NOMO-1 treated with dmso at 0.1 percent for 144 hours (cell line): ENCODE measurements around the gene SMNDC1.
"Not testable (repeated sequence)": the region's sequence is repeated elsewhere in the genome, so short reads cannot be mapped to it uniquely, and the experiment has no call there.

ENCODE experiments used
- DNase-seq: peaks from one replicate; lab custom pipeline; 2025; ENCODE audit not compliant: unreplicated experiment; lab: John Stamatoyannopoulos, UW

The SMNDC1 gene

GRCh38 chr10:110285501-110285900 lies 19.2 kb downstream of the SMNDC1 start:
- no peak for DNase-seq

GRCh38 chr10:110284262-110284661 lies 20.5 kb downstream of the SMNDC1 start:
- no peak for DNase-seq

GRCh38 chr10:110279407-110279986 lies 25.2 kb downstream of the SMNDC1 start:
- peak; percentile 55 for DNase-seq

DNA sequence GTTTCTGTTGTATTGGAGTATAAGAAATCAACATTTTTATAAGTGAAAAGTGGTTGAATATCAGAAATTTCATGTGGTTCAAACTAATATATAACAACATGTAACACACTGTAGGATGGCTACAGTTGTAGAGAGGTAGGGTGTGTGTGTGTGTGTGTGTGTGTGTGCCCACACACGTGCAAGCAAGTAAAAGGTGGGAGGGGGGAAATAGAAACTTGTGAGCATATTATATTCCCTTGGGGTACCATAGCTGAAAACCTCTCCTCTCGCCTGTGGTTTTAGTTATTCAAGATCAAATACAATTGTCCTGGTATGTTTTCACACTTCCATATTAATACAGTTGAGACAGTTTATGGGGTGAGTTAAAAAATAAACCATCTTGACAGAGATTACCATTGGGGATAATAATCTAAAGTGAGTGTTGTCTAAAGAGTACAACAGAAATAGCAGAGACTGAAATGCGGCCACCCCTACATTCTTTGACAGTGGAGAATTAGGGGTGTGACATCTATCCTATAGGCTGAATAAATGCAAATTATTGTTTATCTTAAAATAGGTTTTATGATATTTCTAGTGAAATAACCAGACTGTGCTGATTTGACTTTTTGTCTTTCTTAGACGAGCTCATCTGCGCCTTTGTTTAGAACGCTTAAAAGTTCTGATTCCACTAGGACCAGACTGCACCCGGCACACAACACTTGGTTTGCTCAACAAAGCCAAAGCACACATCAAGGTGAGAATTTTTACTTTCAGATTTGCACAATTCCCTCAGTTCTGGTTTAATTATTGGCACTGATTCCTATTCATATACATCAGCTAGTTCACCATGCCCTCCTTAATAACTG lies 25.9 kb downstream of the SMNDC1 start:
- DNase-seq = no peak

- no peak for DNase-seq
Measured at GRCh38 chr10:110277591-110277990, 27.1 kb downstream of the SMNDC1 start.

GRCh38 chr10:110276603-110277002 lies 28.1 kb downstream of the SMNDC1 start:
- no peak for DNase-seq

GRCh38 chr10:110275128-110275729 lies 29.5 kb downstream of the SMNDC1 start:
- DNase-seq = no peak

DNA sequence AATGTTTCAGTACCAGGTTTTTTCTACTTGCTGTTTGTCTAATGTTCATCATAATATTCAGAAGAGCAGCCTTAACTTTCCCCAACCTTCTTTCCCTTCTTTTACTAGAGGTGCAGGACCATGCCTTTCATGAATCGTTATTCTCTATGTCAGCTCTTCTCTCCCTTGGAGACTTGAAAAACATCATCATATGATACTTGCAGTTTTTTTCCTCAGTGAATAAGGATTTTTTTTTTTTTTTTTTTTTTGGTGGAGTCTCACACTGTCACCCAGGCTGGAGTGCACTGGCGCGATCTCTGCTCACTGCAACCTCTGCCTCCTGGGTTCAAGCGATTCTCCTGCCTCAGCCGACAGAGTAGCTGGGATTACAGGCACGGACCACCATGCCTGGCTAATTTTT lies 30.1 kb downstream of the SMNDC1 start:
- DNase-seq = no peak

DNA sequence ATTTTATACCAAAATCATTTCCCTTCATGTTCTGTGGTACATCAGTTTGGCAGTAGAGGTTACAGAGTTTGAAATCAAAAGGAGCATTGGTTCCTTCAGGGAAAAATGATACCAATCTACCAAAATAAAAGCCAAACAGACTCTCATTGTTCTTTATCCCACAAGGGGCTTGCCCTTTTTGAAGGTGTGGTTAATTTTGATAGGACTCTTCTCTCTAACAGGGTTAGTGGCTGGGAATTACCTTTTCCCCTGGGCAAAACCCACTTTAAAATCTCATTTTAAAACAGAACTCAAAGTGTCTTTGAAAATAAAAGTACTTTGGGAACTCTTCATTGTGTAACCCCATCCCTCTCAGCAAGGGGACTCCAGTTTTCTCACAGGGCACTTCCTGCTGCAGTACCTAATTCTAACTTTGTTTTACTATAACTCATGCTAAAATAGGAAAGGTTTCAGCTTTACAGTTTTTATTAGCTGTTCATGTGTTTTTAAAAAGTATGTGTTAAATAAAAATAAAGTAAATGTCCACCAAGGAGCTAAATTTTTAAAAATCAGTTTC lies 30.6 kb downstream of the SMNDC1 start:
- DNase-seq = no peak

DNA sequence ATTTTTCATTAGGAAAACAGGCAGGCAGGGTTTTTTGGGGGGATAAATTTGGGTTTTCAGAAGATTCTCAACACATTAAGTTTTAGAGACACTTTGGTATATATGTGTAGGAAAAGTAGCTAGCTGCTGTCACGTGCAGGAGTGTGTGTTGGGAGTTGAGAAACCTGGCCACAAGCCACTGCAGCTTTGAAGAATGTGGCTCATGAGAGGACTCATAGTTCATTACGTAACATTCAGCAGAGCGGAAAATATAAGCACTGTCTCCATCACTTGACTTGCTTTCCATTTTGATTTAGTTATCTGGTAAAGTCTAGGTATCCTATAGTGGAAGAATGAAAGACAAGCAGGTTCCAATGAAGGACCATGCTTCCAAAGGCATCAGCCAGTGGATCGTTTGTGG lies 31.2 kb downstream of the SMNDC1 start:
- DNase-seq = peak; percentile 76

- not testable (repeated sequence) for DNase-seq
Measured at GRCh38 chr10:110272995-110273394, 31.7 kb downstream of the SMNDC1 start.

GRCh38 chr10:110269374-110270318 lies 35.1 kb downstream of the SMNDC1 start:
- no peak for DNase-seq

- no peak for DNase-seq
Measured at GRCh38 chr10:110268971-110269370, 35.7 kb downstream of the SMNDC1 start.

DNA sequence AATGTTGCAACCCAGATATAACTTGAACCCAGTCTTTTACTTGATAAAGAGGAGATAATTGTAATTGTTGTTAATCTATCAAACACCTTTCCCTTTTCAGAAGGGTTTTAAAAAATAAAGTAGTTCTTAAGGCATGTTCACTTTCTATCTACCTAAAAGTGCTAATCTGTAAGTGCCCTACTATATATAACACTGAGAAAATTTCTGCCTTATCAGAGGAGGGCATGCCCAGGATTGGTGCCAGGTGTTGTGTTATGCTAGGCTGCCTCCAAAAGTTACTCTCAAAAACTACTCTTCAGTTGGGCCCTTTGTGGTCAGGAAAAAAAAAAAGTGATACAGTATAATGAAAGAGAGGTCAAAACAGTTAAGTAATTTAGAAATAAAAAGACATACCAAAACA lies 36.3 kb downstream of the SMNDC1 start:
- no peak for DNase-seq

GRCh38 chr10:110267276-110267675 lies 37.4 kb downstream of the SMNDC1 start:
- DNase-seq = no peak

DNA sequence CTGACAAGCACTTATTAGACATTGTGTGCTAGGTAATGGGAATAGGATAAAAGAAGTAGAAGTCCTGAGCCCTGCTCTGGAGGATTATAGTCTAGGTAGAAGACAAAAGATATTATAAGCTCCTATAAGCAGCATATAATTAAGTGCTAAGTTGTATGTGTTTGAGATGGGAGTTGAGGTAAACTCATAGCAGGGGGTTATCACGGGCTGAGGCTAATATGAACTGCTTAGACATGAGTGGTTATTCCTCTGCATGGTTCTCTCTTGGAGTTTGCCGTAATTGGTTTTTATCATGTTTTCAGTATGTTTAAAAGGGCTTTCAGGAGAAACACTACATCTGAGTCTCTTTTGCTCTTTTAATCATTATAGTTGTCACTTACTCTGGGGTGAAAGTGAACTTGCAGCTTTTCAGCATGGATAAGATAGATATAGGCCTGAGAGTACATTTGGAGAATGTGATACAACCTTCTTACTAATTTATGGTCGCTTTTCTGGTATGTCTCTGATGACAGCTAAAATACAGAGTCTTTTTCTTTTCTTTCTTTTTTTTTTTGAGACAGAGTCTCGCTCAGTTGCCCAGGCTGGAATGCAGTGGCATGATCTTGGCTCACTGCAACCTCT lies 39.0 kb downstream of the SMNDC1 start:
- DNase-seq = no peak

- no peak for DNase-seq
Measured at GRCh38 chr10:110263164-110263563, 41.6 kb downstream of the SMNDC1 start.

DNA sequence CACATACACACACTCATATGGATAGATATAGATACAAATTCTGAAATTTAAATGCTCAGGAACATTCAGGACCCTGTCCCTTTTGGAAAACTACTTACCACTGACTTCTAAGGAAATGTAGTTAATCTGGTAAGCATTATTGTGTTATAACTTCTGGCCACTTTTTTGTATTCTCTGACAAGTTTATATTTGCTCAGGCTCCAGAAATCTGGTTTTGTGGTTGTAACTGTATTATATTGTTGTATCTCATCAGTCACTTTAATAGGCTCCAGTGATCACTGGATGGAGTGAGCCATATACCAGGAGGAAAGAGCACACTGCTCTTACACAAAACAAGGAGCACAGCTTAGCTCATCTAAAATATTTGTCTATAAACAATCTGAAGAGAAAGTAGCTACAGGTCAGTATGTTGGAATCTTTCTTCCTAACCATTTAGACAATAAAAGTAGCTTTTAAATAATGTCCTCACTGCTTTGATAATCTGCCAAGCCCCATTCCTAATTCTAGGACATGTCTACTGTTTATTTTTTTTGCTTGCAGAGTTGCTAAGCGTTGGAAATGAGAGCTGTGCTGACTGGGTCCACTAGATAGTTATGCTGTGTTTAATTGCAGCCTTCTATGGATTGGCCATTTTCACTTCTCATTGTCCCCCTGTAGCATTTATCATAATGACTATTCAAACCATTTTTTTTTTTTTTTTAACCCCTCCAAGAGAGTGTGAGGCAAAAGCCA lies 43.8 kb downstream of the SMNDC1 start:
- no peak for DNase-seq

GRCh38 chr10:110259317-110259716 lies 45.4 kb downstream of the SMNDC1 start:
- no peak for DNase-seq

DNA sequence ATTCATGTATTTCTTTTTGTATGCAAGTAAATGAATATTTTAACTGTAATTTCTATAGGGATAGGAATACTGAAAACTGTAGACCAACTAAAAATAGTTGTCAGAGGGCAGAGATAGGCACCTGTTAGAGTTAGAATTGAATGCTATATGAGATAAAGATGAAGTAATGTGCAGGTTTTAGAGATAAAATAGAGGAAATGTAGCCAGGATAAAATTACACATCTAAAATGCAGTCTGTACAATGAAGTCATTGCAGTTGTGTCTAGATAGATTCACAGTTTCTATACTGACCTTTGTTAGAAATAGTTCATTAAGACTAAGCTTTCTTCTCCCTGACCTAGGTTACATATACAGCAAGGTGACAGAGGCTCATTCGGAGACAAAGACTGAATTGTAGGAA lies 46.2 kb downstream of the SMNDC1 start:
- no peak for DNase-seq
